Fibroblast of lung (primary cell): ENCODE data around the gene GUCY2C. TPM values are rescaled to one million over a fixed set of nuclear protein-coding genes. Genes with fewer than 3 reads are reported as not detected.
A peak's percentile ranks its signal among the peaks of the same experiment; 100 is the strongest.

Source experiments
- DNase-seq, 2 donors: peaks; one replicate each; pipeline versions ENCODE4 v3.0.0 to v3.0.0-alpha.2; 2010; ENCODE audit warnings: low read depth in 2 of 2
- H2AFZ ChIP-seq: 2 replicates; pipeline ENCODE4 v1.5.1; 2012; ENCODE audit warnings: low read length, control low read depth, inconsistent platforms
- H3K27ac ChIP-seq: 2 replicates; pipeline ENCODE4 v1.5.1; 2011; ENCODE audit warnings: low read length, control low read depth; ENCODE audit not compliant: insufficient read depth
- H3K27me3 ChIP-seq: 2 replicates; pipeline ENCODE4 v1.5.1; 2011; ENCODE audit warnings: mild to moderate bottlenecking, low read length; ENCODE audit not compliant: control insufficient read depth, insufficient read depth
- H3K36me3 ChIP-seq: 2 replicates; pipeline ENCODE4 v1.5.1; 2011; ENCODE audit warnings: low read length; ENCODE audit not compliant: control insufficient read depth, insufficient read depth
- H3K4me1 ChIP-seq: 2 replicates; pipeline ENCODE4 v1.5.1; 2011; ENCODE audit warnings: low read length; ENCODE audit not compliant: control insufficient read depth, insufficient read depth; ENCODE audit errors: extremely low read depth
- H3K4me2 ChIP-seq: 2 replicates; pipeline ENCODE4 v1.5.1; 2011; ENCODE audit warnings: low read length, control low read depth; ENCODE audit not compliant: insufficient read depth; ENCODE audit errors: extremely low read depth
- H3K4me3 ChIP-seq, 4 experiments: fragments of 200-600 bp in 1 of 4; sonication (generic) in 1 of 4; replicated peaks in 1 of 4; 2 replicates each; pipeline ENCODE4 v1.5.1; 2011 to 2016; ENCODE audit warnings: low read length in 4 of 4, low read depth in 3 of 4, mild to moderate bottlenecking in 3 of 4, control low read depth in 2 of 4, inconsistent platforms in 1 of 4, mixed read lengths in 1 of 4; ENCODE audit not compliant: insufficient read depth in 1 of 4; ENCODE audit errors: control extremely low read depth in 1 of 4
- H3K79me2 ChIP-seq: 2 replicates; pipeline ENCODE4 v1.5.1; 2012; ENCODE audit warnings: mild to moderate bottlenecking, low read length, inconsistent platforms; ENCODE audit not compliant: control insufficient read depth, insufficient read depth
- H3K9ac ChIP-seq: 2 replicates; pipeline ENCODE4 v1.5.1; 2011; ENCODE audit warnings: mild to moderate bottlenecking, low read length, control low read depth; ENCODE audit not compliant: insufficient read depth
- H3K9me3 ChIP-seq: 2 replicates; pipeline ENCODE4 v1.5.1; 2012; ENCODE audit warnings: low read depth, low read length; ENCODE audit not compliant: control insufficient read depth, insufficient read depth
- H4K20me1 ChIP-seq: 2 replicates; pipeline ENCODE4 v1.5.1; 2011; ENCODE audit warnings: low read length; ENCODE audit not compliant: control insufficient read depth, insufficient read depth; ENCODE audit errors: extremely low read depth
- EZH2 ChIP-seq: IDR thresholded peaks from 2 replicates; pipeline ENCODE4 v1.5.1; 2012; ENCODE audit warnings: low read length, control low read depth, mild to moderate bottlenecking; ENCODE audit errors: missing control alignments
- polyA plus RNA-seq, 2 donors: library from polyadenylated mRNA; depleted of rRNA in 1 of 2; stranded (reverse) in 1 of 2; unstranded in 1 of 2; fragments of >200 nt; gene quantifications; 2 replicates each; pipeline ENCODE4 v1.2.1, GENCODE V29; 2011 to 2012; ENCODE audit warnings: missing spikeins in 1 of 2
- total RNA-seq: library from RNA; depleted of rRNA; stranded (reverse); fragments of >200 nt; gene quantifications from 2 replicates; pipeline ENCODE4 v1.2.1, GENCODE V29; 2014
- TF ChIP-seq, protein P1 (sequence below), 2 donors: IDR thresholded peaks in 1 of 2; conservative IDR thresholded peaks in 1 of 2; 1 replicate in 1 of 2; 2 replicates in 1 of 2; pipeline ENCODE4 v1.5.1; 2011 to 2012; ENCODE audit warnings: low read length in 2 of 2, control low read depth in 1 of 2, inconsistent platforms in 1 of 2, low read depth in 1 of 2, mild to moderate bottlenecking in 1 of 2

GUCY2C gene
- total and polyA plus RNA-seq, 2 donors (not counting 1 experiment from before 2014, with no cell fraction given) = 0.02 TPM; not detected in 1

DNA sequence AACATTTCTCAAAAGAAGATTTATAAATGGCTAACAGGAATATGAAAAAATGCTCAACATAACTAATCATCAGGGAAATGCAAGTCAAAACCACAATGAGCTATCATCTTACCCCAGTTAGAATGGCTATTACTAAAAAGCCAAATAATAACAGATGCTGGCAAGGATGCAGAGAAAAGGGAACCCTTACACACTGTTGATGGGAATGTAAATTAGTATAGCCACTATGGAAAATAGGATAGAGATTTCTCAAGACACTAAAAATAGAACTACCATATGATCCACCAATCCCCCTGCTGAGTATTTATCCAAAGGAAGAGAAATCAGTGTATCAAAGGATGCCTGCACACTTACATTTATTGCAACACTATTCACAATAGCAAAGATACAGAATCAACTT, 58.3 kb downstream of the GUCY2C start:
- no peaks in the 10 kb centered on the region for H3K9me3 ChIP-seq
- no peaks in the 10 kb centered on the region for H3K4me1 ChIP-seq
- no peak overlapping the region for H3K27ac ChIP-seq
- no peaks in the 10 kb centered on the region for H4K20me1 ChIP-seq
- no peaks in the 10 kb centered on the region for H3K27me3 ChIP-seq
- H3K36me3 ChIP-seq = no peaks in the 10 kb centered on the region
- DNase-seq = no peak
- H3K4me2 ChIP-seq = no peak overlapping the region
- TF ChIP-seq, protein P1, sequence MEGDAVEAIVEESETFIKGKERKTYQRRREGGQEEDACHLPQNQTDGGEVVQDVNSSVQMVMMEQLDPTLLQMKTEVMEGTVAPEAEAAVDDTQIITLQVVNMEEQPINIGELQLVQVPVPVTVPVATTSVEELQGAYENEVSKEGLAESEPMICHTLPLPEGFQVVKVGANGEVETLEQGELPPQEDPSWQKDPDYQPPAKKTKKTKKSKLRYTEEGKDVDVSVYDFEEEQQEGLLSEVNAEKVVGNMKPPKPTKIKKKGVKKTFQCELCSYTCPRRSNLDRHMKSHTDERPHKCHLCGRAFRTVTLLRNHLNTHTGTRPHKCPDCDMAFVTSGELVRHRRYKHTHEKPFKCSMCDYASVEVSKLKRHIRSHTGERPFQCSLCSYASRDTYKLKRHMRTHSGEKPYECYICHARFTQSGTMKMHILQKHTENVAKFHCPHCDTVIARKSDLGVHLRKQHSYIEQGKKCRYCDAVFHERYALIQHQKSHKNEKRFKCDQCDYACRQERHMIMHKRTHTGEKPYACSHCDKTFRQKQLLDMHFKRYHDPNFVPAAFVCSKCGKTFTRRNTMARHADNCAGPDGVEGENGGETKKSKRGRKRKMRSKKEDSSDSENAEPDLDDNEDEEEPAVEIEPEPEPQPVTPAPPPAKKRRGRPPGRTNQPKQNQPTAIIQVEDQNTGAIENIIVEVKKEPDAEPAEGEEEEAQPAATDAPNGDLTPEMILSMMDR (conservative IDR thresholded peaks at IDR 0.05 in 1 of 2, IDR thresholded peaks at IDR 0.05 in 1 of 2; ENCODE audit: low read depth in 1 of 2, low read length in 2 of 2) = no peak
- TF ChIP-seq EZH2 = no peak
- no peak overlapping the region for H3K4me3 ChIP-seq
- H2AFZ ChIP-seq = no peak overlapping the region
- H3K79me2 ChIP-seq = no peaks in the 10 kb centered on the region
- H3K9ac ChIP-seq = no peak overlapping the region

DNA sequence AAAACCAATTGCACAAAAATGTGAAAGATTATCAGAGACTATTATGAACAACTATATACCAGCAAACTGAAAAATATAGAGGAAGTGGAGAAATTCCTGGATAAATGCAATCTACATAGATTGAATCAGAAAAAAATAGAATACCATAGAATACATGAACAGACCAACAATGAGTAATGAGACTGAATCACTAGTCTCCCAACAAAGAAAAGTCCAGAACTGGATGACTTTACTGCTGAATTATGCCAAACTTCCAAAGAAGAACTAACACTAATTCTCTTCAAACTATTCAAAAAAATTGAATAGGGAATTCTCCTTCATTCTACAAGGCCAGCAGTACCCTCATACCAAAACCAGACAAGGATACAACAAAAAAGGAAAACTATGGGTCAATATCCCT, 60.6 kb downstream of the GUCY2C start:
- H3K4me3 ChIP-seq = no peak overlapping the region
- no peaks in the 10 kb centered on the region for H3K9me3 ChIP-seq
- no peak overlapping the region for H3K4me2 ChIP-seq
- peak in 1 of 2 donors; percentile 46 for DNase-seq
- H2AFZ ChIP-seq = no peak overlapping the region
- no peaks in the 10 kb centered on the region for H3K27me3 ChIP-seq
- no peaks in the 10 kb centered on the region for H4K20me1 ChIP-seq
- H3K9ac ChIP-seq = no peak overlapping the region
- TF ChIP-seq, protein P1 (conservative IDR thresholded peaks at IDR 0.05 in 1 of 2, IDR thresholded peaks at IDR 0.05 in 1 of 2; ENCODE audit: low read depth in 1 of 2, low read length in 2 of 2) = no peak
- no peak for TF ChIP-seq EZH2
- H3K36me3 ChIP-seq = no peaks in the 10 kb centered on the region
- no peaks in the 10 kb centered on the region for H3K4me1 ChIP-seq
- H3K27ac ChIP-seq = no peak overlapping the region
- no peaks in the 10 kb centered on the region for H3K79me2 ChIP-seq

DNA sequence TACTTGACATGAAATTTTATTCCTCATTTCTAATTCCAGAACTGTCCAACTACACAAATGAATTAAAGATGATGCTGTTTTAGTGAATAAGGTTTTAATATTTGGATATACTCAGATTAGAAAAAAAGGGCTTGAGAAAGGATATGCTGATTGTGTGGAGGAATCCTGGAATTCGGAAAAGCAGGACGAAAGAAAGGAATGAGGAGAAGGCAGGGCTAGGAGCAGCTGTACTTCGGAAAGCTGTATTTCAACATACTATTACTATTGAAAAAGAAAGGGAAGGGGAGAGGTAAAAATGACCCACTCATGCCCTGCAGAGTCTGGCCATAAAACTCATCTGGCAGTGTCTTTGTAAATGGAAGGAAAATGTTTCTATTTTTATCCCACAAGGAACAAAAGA, 65.6 kb downstream of the GUCY2C start:
- H3K27me3 ChIP-seq = no peaks in the 10 kb centered on the region
- H3K27ac ChIP-seq = no peak overlapping the region
- no peaks in the 10 kb centered on the region for H3K9me3 ChIP-seq
- no peak overlapping the region for H3K4me2 ChIP-seq
- no peaks in the 10 kb centered on the region for H3K79me2 ChIP-seq
- no peaks in the 10 kb centered on the region for H3K36me3 ChIP-seq
- no peaks in the 10 kb centered on the region for H4K20me1 ChIP-seq
- no peaks in the 10 kb centered on the region for H3K4me1 ChIP-seq
- H3K9ac ChIP-seq = no peak overlapping the region
- H2AFZ ChIP-seq = no peak overlapping the region
- DNase-seq = no peak
- TF ChIP-seq, protein P1 (conservative IDR thresholded peaks at IDR 0.05 in 1 of 2, IDR thresholded peaks at IDR 0.05 in 1 of 2; ENCODE audit: low read depth in 1 of 2, low read length in 2 of 2) = no peak
- no peak for TF ChIP-seq EZH2
- no peak overlapping the region for H3K4me3 ChIP-seq
